G401.6 (cell line): Measurements from ENCODE around the gene LITAF.
"Not testable (repeated sequence)": the region's sequence is repeated elsewhere in the genome, so short reads cannot be mapped to it uniquely, and the experiment has no call there.

Experiments
- FAIRE-seq: peaks from 2 replicates; lab custom pipeline; 2012; peaks lifted over from hg19 to GRCh38; lab: Jason Lieb, UNC

Gene LITAF

GRCh38 chr16:11597235-11598095 is 10.7 kb upstream of the LITAF start:
- no peak for FAIRE-seq

- no peak for FAIRE-seq
These were observed 10.0 kb upstream of the LITAF start for GRCh38 chr16:11596572-11597226.

- FAIRE-seq: no peak
These were observed 6.9 kb upstream of the LITAF start for GRCh38 chr16:11593581-11593980.

- FAIRE-seq: not testable (repeated sequence)
These were observed 6.4 kb upstream of the LITAF start for GRCh38 chr16:11593076-11593475.

- FAIRE-seq: not testable (repeated sequence)
These were observed 4.9 kb upstream of the LITAF start for GRCh38 chr16:11591630-11592029.

- FAIRE-seq: no peak
These were observed 2.5 kb upstream of the LITAF start for GRCh38 chr16:11589198-11589550.

- no peak for FAIRE-seq
These were observed 1.8 kb upstream of the LITAF start for GRCh38 chr16:11588321-11589197.

GRCh38 chr16:11587643-11588247 is 1.0 kb upstream of the LITAF start:
- no peak for FAIRE-seq

- FAIRE-seq: no peak
These were observed 302 bp downstream of the LITAF start for GRCh38 chr16:11586378-11586855.

GRCh38 chr16:11585460-11586377 is 1.0 kb downstream of the LITAF start:
- no peak for FAIRE-seq

GRCh38 chr16:11583889-11584565 is 2.7 kb downstream of the LITAF start:
- no peak for FAIRE-seq

- no peak for FAIRE-seq
These were observed 3.6 kb downstream of the LITAF start for GRCh38 chr16:11583166-11583565.

- no peak for FAIRE-seq
These were observed 4.4 kb downstream of the LITAF start for GRCh38 chr16:11582157-11582814.

- no peak for FAIRE-seq
These were observed 5.0 kb downstream of the LITAF start for GRCh38 chr16:11581678-11582077.

- FAIRE-seq: no peak
These were observed 6.2 kb downstream of the LITAF start for GRCh38 chr16:11580451-11581086.

- FAIRE-seq: not testable (repeated sequence)
These were observed 9.4 kb downstream of the LITAF start for GRCh38 chr16:11577290-11577660.

GRCh38 chr16:11576427-11577289 is 10.1 kb downstream of the LITAF start:
- FAIRE-seq: no peak

GRCh38 chr16:11575223-11575589 is 11.5 kb downstream of the LITAF start:
- no peak for FAIRE-seq
